HEK293T (cell line): ENCODE results near the gene SERPINB4.

ENCODE experiments used
- BHLHE40 ChIP-seq: fragments of 450-650 bp; IDR thresholded peaks from 2 replicates; pipeline ENCODE4 v1.6.1; 2016; ENCODE audit warnings: mild to moderate bottlenecking, moderate library complexity, borderline replicate concordance
- ELF4 ChIP-seq: fragments of 450-650 bp; IDR thresholded peaks from 2 replicates; pipeline ENCODE4 v1.6.1; 2017; ENCODE audit warnings: antibody characterized with exemption
- FOXK2 ChIP-seq: fragments of 450-650 bp; IDR thresholded peaks from 2 replicates; pipeline ENCODE4 v1.6.1; 2016; ENCODE audit warnings: mild to moderate bottlenecking
- FOXM1 ChIP-seq: fragments of 450-650 bp; IDR thresholded peaks from 2 replicates; pipeline ENCODE4 v1.6.1; 2017; ENCODE audit warnings: mild to moderate bottlenecking, borderline replicate concordance
- LEF1 ChIP-seq: fragments of 450-650 bp; IDR thresholded peaks from 2 replicates; pipeline ENCODE4 v1.6.1; 2017; ENCODE audit warnings: mild to moderate bottlenecking, borderline replicate concordance
- PKNOX1 ChIP-seq: fragments of 450-650 bp; IDR thresholded peaks from 2 replicates; pipeline ENCODE4 v1.6.1; 2016
- SP1 ChIP-seq: fragments of 450-650 bp; IDR thresholded peaks from 2 replicates; pipeline ENCODE4 v1.6.1; 2017
- SUZ12 ChIP-seq: fragments of 450-650 bp; IDR thresholded peaks from 2 replicates; pipeline ENCODE4 v1.6.1; 2016; ENCODE audit warnings: mild to moderate bottlenecking
- TARDBP ChIP-seq: fragments of 450-650 bp; IDR thresholded peaks from 2 replicates; pipeline ENCODE4 v1.6.1; 2016

DNA sequence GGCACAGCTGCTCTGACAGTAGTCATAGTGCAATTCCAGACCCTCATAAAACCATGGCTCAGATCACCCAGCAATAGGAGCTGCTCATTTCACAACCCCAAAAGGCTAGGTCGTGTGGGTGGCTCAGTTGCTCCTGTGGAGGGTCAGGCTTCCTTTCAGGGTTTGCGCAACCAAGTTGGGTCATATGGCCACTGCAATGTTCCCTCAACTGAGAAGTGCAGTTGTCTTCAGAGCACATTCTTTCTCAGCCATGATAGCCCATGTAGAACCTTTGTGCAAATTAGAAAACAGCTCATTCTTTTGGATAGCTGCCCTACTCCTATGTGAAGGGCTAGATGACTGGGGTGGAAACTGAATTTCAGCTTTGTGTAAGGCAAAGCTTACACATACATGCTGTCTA is 53.7 kb downstream of the SERPINB4 start:
- TF ChIP-seq PKNOX1 (no peak), SUZ12 (no peak), LEF1 (no peak), FOXM1 (no peak), ELF4 (no peak), BHLHE40 (no peak), SP1 (no peak), TARDBP (no peak), FOXK2 (no peak)
